Stimulated activated naive CD4-positive, alpha-beta T cell (primary cell): ENCODE results near the gene KRT74.
"Not testable (repeated sequence)": the region's sequence is repeated elsewhere in the genome, so short reads cannot be mapped to it uniquely, and the experiment has no call there.

Experiments
- DNase-seq, 6 experiments: peaks; one replicate each; lab custom pipeline; 2025; lab: John Stamatoyannopoulos, UW

Gene KRT74

GRCh38 chr12:52602552-52602951 is 28.9 kb upstream of the KRT74 start:
- no peak for DNase-seq

DNA sequence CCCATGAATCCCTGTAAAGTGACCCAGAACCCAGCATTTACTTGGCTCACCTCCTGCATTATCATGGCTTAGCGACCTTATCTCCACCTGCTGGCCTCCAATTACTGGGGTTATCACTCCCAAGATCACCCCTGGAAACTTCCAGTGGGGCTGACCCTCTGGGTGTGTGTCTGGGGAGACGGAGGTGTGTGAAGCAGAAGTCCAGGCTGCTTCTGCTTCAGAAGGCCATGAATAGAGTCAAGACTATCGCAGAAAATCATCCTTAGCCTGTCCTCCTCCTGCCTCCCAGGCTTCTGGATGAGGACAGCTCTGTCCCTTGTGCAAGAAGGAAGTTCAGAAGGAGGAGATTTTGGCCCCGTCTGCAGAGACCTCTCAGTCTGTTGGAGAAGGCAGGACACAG is 28.0 kb upstream of the KRT74 start:
- DNase-seq = no peak

DNA sequence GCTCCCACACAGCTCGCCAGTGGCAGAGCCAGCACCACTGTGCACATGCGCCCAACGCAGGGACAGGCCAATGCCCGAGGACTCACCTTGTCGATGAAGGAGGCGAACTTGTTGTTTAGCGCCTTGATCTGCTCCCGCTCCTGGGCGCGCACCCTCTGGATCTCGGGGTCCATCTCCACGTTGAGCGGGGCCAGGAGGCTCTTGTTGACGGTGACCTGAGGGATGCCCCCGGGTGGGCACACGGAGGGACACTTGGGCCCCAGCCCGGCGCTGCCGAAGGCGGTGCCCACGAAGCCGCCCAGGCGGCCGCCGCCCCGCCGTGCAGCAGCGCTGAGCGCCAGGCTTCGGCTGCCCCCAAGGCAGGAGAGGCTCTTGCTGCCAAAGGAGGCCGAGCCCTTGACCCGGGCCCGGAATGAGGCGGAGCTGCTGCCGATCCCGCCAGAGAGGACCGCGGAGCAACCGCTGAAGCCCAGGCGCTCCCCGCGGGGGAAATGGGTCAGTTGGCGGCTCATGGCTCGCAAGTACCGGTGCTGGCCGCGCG is 27.4 kb upstream of the KRT74 start, which contains the start of gene KRT72:
KRT72 (minus strand) TSS at position 523 of the 541 bp plus-strand sequence; CDS start at position 512, 11 bp downstream.
- no peak for DNase-seq

DNA sequence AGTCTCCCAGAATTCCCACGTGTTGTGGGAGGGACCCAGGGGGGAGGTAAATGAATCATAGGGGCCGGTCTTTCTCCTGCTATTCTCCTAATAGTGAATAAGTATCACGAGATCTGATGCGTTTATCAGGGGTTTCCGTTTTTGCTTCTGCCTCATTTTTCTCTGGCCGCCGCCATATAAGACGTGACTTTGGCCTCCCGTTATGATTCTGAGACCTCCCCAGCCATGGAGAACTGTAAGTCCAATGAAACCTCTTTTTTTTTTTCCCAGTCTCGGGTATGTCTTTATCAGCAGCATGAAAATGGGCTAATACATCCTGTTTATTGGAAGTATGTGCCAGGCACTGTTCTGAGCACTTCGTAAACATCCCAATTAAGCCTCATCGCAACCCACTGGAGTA is 26.8 kb upstream of the KRT74 start:
- no peak for DNase-seq

- no peak for DNase-seq
These were observed 26.4 kb upstream of the KRT74 start for GRCh38 chr12:52600071-52600470.

GRCh38 chr12:52598966-52599365 is 25.3 kb upstream of the KRT74 start:
- DNase-seq = no peak

DNA sequence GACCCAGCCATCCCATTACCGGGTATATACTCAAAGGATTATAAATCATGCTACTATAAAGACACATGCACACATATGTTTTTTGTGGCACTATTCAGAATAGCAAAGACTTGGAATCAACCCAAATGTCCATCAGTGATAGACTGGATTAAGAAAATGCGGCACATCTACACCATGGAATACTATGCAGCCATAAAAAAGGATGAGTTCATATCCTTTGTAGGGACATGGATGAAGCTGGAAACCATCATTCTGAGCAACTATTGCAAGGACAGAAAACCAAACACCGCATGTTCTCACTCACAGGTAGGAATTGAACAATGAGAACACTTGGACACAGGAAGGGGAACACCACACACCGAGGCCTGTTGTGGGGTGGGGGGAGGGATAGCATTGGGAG is 20.6 kb upstream of the KRT74 start:
- DNase-seq = not testable (repeated sequence)

- DNase-seq = no peak
These were observed 17.9 kb upstream of the KRT74 start for GRCh38 chr12:52591521-52591920.

DNA sequence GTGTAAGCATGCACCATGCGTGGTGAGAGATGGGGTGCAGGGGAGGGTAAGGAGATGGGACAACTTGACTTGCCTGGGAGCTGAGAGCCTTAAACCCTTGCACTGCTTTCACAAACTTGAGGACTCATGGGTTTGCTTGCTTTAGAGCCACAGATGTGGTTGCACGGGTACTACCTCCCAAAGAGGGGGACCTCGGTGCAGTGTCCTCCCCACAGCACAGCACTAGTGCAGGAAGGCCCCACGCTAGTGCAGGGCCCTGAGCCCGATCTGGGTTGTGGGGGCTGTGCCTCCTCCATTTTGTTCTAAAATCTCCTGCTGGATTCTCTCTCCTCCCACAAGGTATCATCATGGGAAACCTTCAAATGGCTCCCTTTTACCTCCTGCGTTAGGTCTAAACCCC is 16.4 kb upstream of the KRT74 start:
- no peak for DNase-seq

GRCh38 chr12:52587563-52587962 is 13.9 kb upstream of the KRT74 start:
- no peak for DNase-seq

DNA sequence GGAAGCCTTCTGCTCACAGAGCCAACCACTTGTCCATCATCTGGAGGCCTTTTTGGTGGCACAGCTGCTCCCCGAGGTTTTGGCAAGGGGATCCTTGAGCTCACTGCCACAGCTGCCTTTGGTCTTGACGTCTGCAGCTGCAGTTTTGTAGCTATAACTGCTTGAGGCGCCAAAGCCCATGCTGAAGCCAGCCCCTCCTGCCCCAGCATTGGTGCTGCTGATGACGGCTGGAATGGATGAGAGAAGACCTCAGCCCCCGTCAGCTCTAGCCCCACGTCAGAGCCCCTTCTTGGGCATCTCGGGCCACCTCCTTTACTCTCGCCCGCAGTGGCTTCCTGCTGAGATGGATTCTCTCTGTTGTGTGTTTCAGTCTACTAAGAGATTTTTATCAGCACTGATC is 12.3 kb upstream of the KRT74 start:
- DNase-seq = peak; percentile 65 to 95 (median 76)

- DNase-seq = no peak
These were observed 11.4 kb upstream of the KRT74 start for GRCh38 chr12:52585066-52585465.

DNA sequence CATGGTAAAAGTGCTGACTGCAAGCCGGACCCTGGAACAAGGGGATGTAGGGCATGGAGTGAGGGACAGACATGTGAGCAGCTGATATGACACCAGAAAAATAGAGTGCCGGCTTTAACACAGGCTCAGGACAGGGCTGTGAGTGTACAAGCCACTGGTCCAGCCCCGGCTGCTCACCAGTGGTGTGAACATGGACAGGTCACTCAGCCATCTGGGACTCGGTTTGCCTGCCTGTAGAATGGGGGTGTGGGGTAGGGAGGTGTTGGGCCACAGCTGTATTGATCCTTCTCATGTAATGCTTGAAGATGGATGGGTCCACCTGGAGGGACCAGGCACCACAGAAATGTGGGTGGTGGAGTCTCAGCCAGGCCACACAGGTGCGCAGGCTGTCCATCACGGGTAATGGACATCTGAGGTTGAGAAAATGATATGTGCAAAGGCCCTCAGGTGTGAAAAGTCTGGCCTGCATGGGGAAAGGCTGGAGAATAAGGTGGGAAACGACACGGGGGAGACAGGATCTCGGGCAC is 10.6 kb upstream of the KRT74 start:
- DNase-seq = no peak

GRCh38 chr12:52582971-52583456 is 9.4 kb upstream of the KRT74 start:
- peak; percentile 46 to 84 (median 60) for DNase-seq

GRCh38 chr12:52582486-52582885 is 8.8 kb upstream of the KRT74 start:
- no peak for DNase-seq

- no peak for DNase-seq
These were observed 7.8 kb upstream of the KRT74 start for GRCh38 chr12:52581481-52581880.

DNA sequence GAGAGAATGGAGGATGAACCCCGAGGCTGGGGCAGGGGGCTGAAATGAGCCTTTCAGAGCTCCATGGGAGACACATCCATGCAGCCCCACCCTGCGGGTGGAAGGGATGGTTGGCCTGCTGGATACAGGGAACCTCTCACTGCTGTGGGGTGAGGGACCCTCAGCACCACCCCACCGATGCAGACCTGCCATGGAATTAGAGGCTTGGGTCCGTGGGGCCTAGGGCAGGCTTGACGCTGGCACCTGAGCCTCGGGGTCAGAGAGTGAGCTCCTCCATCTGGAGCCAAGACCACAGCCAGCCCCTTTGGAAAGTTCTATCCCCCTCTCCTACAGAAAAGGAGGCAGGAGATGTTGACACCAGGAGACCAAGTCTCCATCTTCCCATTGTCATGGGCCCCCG is 7.4 kb upstream of the KRT74 start:
- DNase-seq = no peak

DNA sequence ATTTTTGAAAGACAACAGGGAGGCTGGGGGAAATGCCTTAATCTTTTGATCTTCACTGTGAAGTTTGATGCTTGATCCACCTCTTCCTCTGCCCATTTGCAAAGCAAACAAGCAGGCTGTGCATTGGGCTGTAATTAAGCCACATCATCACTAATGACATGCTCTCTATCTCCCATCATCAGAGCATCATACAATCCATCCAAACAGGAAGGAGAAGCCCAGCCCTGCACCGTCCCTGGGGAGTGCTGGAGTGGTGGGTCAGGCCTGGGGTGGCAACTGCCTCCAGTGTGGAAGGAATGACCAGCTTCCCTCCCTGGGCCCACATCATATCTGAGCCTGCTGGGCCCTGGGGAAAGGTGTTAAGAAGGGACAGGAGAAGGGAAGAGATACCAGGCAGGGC is 6.9 kb upstream of the KRT74 start:
- no peak for DNase-seq

DNA sequence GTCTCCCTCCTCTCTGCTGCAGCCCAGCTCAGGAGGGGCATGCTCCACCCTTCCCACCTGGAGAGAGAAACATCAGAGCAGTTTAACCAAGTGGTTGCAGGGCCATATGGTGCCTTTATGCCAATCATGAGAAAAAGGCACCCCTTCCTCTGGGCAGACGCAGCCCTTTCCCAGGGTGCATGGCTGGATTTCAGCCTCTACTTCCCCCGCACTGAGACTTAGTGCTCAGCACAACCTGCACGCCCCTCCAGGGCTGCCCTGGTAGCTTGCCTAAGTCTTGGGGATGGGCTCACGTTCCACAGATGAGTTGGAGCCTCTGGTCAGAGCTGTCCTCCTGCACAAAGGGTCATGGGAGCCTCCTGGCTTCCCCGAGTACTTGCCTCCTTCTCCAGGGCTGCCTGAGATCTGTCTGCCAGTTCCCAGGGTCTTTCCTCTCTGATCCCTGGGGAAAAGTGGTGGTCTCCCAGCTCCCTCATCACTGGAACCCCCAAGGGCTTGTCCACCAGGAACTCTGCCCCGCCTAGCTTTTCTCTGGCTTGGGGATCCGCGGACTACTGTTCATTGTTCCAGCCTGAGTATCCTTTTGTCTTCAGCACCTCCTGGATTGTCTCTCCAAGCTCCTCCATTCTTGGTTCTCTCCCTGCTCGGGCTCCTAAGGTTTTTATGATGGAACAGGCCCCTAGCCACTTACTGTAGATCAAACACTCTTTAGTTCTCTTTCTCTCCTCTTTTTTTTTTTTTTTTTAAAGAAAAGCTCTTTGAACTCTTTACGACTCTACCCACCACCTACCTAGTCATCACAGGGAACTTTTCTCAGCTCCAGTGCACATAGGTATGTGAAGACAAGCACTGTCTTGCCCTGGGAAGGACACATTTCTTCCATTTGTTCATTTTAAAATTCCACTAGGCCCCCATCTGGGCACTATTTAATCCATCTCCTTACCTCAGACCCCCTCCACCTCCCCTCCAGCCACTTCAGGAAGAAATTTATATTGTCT is 6.1 kb upstream of the KRT74 start:
- DNase-seq = peak in 1 of 6 experiments; percentile 10

DNA sequence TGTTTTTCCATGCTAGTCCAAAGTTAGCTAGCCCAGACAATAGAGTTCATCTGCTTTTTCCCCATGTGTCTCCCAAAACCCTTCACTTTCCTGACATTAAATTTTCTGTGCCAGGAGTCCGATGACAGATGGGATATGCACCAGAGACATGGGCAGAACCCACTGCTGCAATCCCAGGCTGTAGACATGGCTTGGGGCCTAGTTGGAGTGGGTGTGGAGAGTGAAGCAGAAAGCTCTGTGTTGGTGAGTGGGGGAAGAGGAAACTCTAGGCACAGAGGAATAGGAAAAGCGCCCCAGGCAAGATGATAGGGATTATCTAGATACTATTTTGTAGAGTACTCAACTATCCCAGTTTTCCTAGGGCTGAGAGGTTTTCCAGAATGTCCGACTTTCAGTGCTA is 4.8 kb upstream of the KRT74 start:
- DNase-seq = no peak

GRCh38 chr12:52577316-52577715 is 3.7 kb upstream of the KRT74 start:
- no peak for DNase-seq

DNA sequence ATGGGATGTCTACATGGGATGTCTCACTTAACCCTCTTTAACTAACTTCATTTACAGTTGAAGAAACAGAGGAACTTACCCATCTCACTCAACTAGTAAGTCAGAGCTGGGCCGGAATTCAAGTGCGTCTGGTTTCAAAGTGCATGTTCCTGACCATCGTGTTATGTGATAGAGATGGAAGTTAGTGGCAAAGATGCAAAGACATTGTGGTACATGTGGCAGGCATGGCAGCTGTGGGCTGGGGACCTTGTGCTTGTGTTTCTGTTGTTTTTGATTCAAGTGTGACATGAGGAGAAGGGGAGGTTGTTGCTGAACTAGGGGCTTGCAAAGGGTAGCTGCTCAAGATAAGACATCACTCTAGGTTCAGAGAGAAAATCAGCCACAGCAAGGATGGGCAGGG is 2.3 kb upstream of the KRT74 start:
- DNase-seq = no peak

DNA sequence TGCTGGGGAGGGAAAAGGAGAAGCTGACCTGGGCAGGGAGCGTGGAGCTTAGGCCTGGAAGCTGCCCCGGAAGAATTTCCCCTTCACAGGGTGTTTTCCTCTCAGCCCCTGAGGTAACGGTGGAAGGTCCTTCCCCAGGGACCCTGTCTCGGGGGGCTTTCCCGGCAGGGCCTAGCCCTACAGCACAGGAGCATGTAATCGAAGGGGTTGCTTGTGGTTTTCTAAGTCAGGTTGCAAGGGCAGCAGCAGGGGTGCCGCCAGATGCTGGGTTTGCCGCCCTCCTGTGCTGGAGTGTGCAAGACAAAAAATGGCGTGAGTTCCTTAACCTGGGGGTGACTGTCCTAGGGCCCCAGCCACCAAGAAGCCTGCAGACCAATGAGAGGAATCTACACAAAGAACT is 1.6 kb upstream of the KRT74 start:
- no peak for DNase-seq
